ENCODE results near the gene PTPN11. TPM values are rescaled to one million over a fixed set of nuclear protein-coding genes. Genes with fewer than 3 reads are reported as not detected.

The PTPN11 gene
- total RNA-seq, 1 donor = 133 TPM

- TF ChIP-seq CTCF (IDR thresholded peaks at IDR 0.05; ENCODE audit: insufficient read depth, low read length) = no peak
- no peak overlapping the region for H3K4me3 ChIP-seq (ENCODE audit: low read depth, low read length)
- DNase-seq (ENCODE audit: low read depth) = no peak
These were observed 67.6 kb downstream of the PTPN11 start for GRCh38 chr12:112486361-112486760.

DNA sequence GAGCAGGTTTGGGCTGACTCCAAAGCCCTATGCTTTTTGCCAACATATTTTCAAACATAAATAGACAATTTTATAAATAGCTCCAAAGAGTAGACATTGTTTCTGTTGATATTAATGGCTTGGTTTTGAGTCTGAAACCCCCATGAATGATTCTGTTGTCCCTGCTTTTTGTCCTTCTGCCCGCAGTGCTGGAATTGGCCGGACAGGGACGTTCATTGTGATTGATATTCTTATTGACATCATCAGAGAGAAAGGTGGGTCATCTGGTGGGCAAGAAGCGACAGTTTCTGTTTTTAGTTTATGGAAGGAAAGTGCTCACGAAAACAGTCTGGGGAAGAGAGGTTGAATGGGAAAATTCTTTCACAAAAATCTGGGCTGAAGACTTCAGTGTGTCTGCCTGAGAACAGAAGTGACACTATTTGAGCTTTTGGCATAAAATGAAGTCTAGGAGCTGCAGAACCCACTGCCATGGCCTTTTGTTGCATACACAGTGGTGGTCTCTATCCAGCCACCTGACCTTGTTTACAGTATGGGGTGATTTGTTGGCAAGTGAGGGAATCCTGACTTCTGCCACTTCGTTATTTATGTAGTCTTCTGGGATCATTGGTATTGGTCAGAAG lies 69.6 kb downstream of the PTPN11 start:
- no peak for DNase-seq (ENCODE audit: low read depth)
- TF ChIP-seq CTCF (IDR thresholded peaks at IDR 0.05; ENCODE audit: insufficient read depth, low read length) = no peak
- H3K4me3 ChIP-seq (ENCODE audit: low read depth, low read length) = no peak overlapping the region

DNA sequence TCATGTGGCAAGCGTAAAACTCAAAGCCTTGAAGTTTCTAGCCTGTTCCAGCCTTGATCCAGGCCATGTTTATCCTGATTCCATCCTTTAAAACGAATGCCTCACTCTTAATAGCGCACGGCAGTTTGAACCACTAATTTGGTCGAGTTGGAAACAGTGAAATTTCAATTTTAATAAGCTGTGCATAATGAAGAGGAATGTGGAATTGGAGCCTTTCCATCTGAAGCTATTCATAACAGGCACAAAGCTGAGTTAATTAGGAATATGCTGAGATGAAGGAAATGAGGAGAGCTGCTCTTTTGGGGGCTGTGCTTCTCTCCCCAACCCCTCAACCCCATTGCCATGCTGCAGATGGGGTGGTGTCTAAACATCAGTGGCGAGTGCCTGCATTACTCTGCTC lies 70.7 kb downstream of the PTPN11 start:
- H3K4me3 ChIP-seq (ENCODE audit: low read depth, low read length) = no peak overlapping the region
- no peak for TF ChIP-seq CTCF (IDR thresholded peaks at IDR 0.05; ENCODE audit: insufficient read depth, low read length)
- no peak for DNase-seq (ENCODE audit: low read depth)

DNA sequence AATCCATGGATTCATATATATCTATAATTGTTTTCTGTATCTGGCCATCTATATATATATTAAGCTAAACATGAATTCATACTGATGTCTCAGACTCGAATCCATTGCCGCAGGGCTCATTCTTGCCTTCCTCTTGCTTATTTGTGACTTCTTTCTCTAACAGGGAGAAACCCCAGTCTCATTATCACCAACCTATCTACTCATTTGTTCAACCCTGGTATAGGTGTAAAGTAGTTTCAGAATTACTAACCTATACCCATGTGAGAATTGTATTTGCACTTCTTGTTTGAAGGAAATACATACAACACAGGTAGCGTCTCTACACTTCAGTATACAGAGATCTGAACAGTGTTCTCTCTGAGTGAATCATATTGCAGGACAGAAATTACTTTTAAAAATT lies 77.7 kb downstream of the PTPN11 start:
- no peak for TF ChIP-seq CTCF (IDR thresholded peaks at IDR 0.05; ENCODE audit: insufficient read depth, low read length)
- no peak overlapping the region for H3K4me3 ChIP-seq (ENCODE audit: low read depth, low read length)
- no peak for DNase-seq (ENCODE audit: low read depth)

- no peak for DNase-seq (ENCODE audit: low read depth)
- no peak for TF ChIP-seq CTCF (IDR thresholded peaks at IDR 0.05; ENCODE audit: insufficient read depth, low read length)
- no peak overlapping the region for H3K4me3 ChIP-seq (ENCODE audit: low read depth, low read length)
These were observed 79.8 kb downstream of the PTPN11 start for GRCh38 chr12:112498580-112498979.

DNA sequence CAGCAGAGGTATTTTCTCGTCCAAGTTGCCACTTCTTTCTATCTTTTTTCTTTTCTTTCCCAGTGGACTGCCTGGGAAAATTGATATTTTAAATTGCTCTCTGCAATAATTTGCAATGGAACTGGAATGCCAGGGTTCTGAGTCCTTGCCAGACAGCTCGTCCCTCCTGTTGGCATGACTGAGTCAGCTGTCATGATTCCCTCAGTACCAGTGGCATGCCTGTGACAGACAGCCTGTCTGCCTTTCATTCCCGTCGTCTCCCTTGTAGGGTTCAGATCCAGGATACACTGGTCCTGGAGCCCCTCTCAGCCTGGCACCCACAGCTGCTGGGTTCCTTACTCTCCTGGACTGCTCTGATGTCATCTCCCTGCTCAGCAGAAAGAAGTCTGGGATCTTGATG lies 84.8 kb downstream of the PTPN11 start:
- no peak for DNase-seq (ENCODE audit: low read depth)
- H3K4me3 ChIP-seq (ENCODE audit: low read depth, low read length) = no peak overlapping the region
- no peak for TF ChIP-seq CTCF (IDR thresholded peaks at IDR 0.05; ENCODE audit: insufficient read depth, low read length)

Data from fibroblast of the aortic adventitia (primary cell).